Stimulated activated CD4-positive, alpha-beta T cell treated with anti-CD3 and anti-CD28 coated beads, TNF-alpha, amount 100 ng/mL, for 4 hours (primary cell): ENCODE measurements around the gene MIA2.
"Not testable (repeated sequence)": the region's sequence is repeated elsewhere in the genome, so short reads cannot be mapped to it uniquely, and the experiment has no call there.

Experiments used
- DNase-seq, 3 experiments: peaks; one replicate each; pipeline ENCODE4 v3.0.0-alpha.2; 2020; ENCODE audit warnings: low read depth in 3 of 3

MIA2 gene

GRCh38 chr14:39268393-39268792 lies 34.7 kb downstream of the MIA2 start:
- DNase-seq = no peak

- no peak for DNase-seq
Observed at GRCh38 chr14:39272918-39273317, 39.2 kb downstream of the MIA2 start.

- no peak for DNase-seq
Observed at GRCh38 chr14:39275395-39275794, 41.7 kb downstream of the MIA2 start.

GRCh38 chr14:39276005-39276404 lies 42.3 kb downstream of the MIA2 start:
- no peak for DNase-seq

GRCh38 chr14:39276579-39277114 lies 42.9 kb downstream of the MIA2 start:
- DNase-seq = no peak

- DNase-seq = no peak
Observed at GRCh38 chr14:39279515-39279914, 45.8 kb downstream of the MIA2 start.

GRCh38 chr14:39280678-39281077 lies 47.0 kb downstream of the MIA2 start:
- DNase-seq = not testable (repeated sequence)

GRCh38 chr14:39289523-39289922 lies 55.8 kb downstream of the MIA2 start:
- no peak for DNase-seq

- no peak for DNase-seq
Observed at GRCh38 chr14:39291701-39292100, 58.0 kb downstream of the MIA2 start.

- DNase-seq = no peak
Observed at GRCh38 chr14:39293629-39294028, 59.9 kb downstream of the MIA2 start.

- DNase-seq = not testable (repeated sequence)
Observed at GRCh38 chr14:39300389-39300788, 66.7 kb downstream of the MIA2 start.

- no peak for DNase-seq
Observed at GRCh38 chr14:39302124-39302810, 68.6 kb downstream of the MIA2 start.

- no peak for DNase-seq
Observed at GRCh38 chr14:39303115-39303514, 69.4 kb downstream of the MIA2 start.

- DNase-seq = no peak
Observed at GRCh38 chr14:39307815-39308214, 74.1 kb downstream of the MIA2 start.

GRCh38 chr14:39310051-39310450 lies 76.3 kb downstream of the MIA2 start:
- DNase-seq = no peak

GRCh38 chr14:39315859-39316444 lies 82.2 kb downstream of the MIA2 start:
- DNase-seq = no peak

- no peak for DNase-seq
Observed at GRCh38 chr14:39316830-39317553, 83.3 kb downstream of the MIA2 start.

GRCh38 chr14:39318574-39318973 lies 84.9 kb downstream of the MIA2 start:
- DNase-seq = no peak

GRCh38 chr14:39319381-39319780 lies 85.7 kb downstream of the MIA2 start:
- no peak for DNase-seq

GRCh38 chr14:39320318-39320717 lies 86.6 kb downstream of the MIA2 start:
- no peak for DNase-seq

GRCh38 chr14:39322807-39323206 lies 89.1 kb downstream of the MIA2 start:
- no peak for DNase-seq

GRCh38 chr14:39324097-39324496 lies 90.4 kb downstream of the MIA2 start:
- DNase-seq = no peak

GRCh38 chr14:39339003-39339402 lies 105.3 kb downstream of the MIA2 start:
- DNase-seq = no peak
